PC-3 (cell line): ENCODE measurements around the gene IAPP. TPM values are rescaled to one million over a fixed set of nuclear protein-coding genes. Genes with fewer than 3 reads are reported as not detected.

ENCODE experiments used
- ATAC-seq: fragments of 200-7000 bp; cut with Tn5 transposase; 2 replicates; pipeline ENCODE4 v1.9.1; 2020; ENCODE audit warnings: mild to moderate bottlenecking, moderate library complexity
- BruUV-seq: library from RNA; stranded (reverse); fragments of 400-500 nt; replicated peaks from 2 replicates; lab custom pipeline; 2021; lab: Mats Ljungman, UMichigan
- CTCF ChIA-PET: fragments of 300-600 bp; sonication (Branson Sonifier 250); formaldehyde crosslinking; loops from one replicate; lab custom pipeline; 2022; ENCODE audit warnings: antibody characterized with exemption; lab: Charles Lee
- POLR2A ChIA-PET: fragments of 300-600 bp; sonication (Branson Sonifier 250); formaldehyde crosslinking; loops from one replicate; lab custom pipeline; 2022; ENCODE audit warnings: antibody characterized with exemption; ENCODE audit not compliant: unreplicated experiment; lab: Charles Lee
- DNase-seq: peaks from one replicate; pipeline ENCODE4 v3.0.0-alpha.2; 2015
- H2AFZ ChIP-seq: fragments of 300-600 bp; sonication (generic); 2 replicates; pipeline ENCODE4 v1.6.0; 2016; ENCODE audit warnings: antibody characterized with exemption, low read length
- H3F3A ChIP-seq: fragments of 300-600 bp; sonication (generic); one replicate; pipeline ENCODE4 v1.6.0; 2017; ENCODE audit warnings: antibody characterized with exemption, low read length, control low read depth, mild to moderate bottlenecking; ENCODE audit not compliant: unreplicated experiment
- H3K27ac ChIP-seq: fragments of 300-600 bp; sonication (generic); 2 replicates; pipeline ENCODE4 v1.5.1; 2016; ENCODE audit warnings: mild to moderate bottlenecking, low read length
- H3K27me3 ChIP-seq: fragments of 300-600 bp; sonication (generic); 2 replicates; pipeline ENCODE4 v1.6.1; 2016; ENCODE audit warnings: low read length, mixed read lengths
- H3K36me3 ChIP-seq: fragments of 300-600 bp; sonication (generic); 2 replicates; pipeline ENCODE4 v1.6.1; 2016; ENCODE audit warnings: low read depth, mixed run types, low read length, mixed read lengths
- H3K4me1 ChIP-seq: fragments of 300-600 bp; sonication (generic); 2 replicates; pipeline ENCODE4 v1.5.1; 2016; ENCODE audit warnings: low read length; ENCODE audit not compliant: insufficient read depth
- H3K4me2 ChIP-seq: fragments of 300-600 bp; sonication (generic); 2 replicates; pipeline ENCODE4 v1.6.0; 2016; ENCODE audit warnings: low read length
- H3K4me3 ChIP-seq: fragments of 300-600 bp; sonication (generic); 2 replicates; pipeline ENCODE4 v1.5.1; 2016; ENCODE audit warnings: mild to moderate bottlenecking, low read length, mixed read lengths
- H3K79me2 ChIP-seq: fragments of 300-600 bp; sonication (generic); 2 replicates; pipeline ENCODE4 v1.6.1; 2017; ENCODE audit warnings: low read length, mixed read lengths
- H3K9ac ChIP-seq: fragments of 300-600 bp; sonication (generic); 2 replicates; pipeline ENCODE4 v1.6.0; 2016; ENCODE audit warnings: mild to moderate bottlenecking, low read length
- H3K9me2 ChIP-seq: fragments of 300-600 bp; sonication (generic); replicated peaks from 2 replicates; pipeline ENCODE4 v1.6.1; 2016; ENCODE audit warnings: mixed run types, low read length, mixed read lengths
- H3K9me3 ChIP-seq: fragments of 300-600 bp; sonication (generic); 2 replicates; pipeline ENCODE4 v1.6.1; 2016; ENCODE audit warnings: low read length, mixed read lengths
- H4K20me1 ChIP-seq: fragments of 300-600 bp; sonication (generic); 2 replicates; pipeline ENCODE4 v1.6.1; 2016; ENCODE audit warnings: low read length, mixed read lengths
- CTCF ChIP-seq: fragments of 300-600 bp; sonication (generic); conservative IDR thresholded peaks from 2 replicates; pipeline ENCODE4 v1.5.1; 2017; ENCODE audit warnings: antibody characterized with exemption, low read depth, mild to moderate bottlenecking, low read length
- EZH2 ChIP-seq: fragments of 300-600 bp; sonication (generic); IDR thresholded peaks from one replicate; pipeline ENCODE4 v1.6.1; 2017; ENCODE audit warnings: antibody characterized with exemption, mild to moderate bottlenecking, low read length; ENCODE audit not compliant: unreplicated experiment
- EZH2phosphoT487 ChIP-seq: fragments of 300-600 bp; sonication (generic); IDR thresholded peaks from 2 replicates; pipeline ENCODE4 v1.6.1; 2018; ENCODE audit warnings: mild to moderate bottlenecking, antibody characterized with exemption, low read length, borderline replicate concordance
- intact Hi-C: fragments of 100-400 bp; cut with micrococcal nuclease; formaldehyde crosslinking; loops from 2 replicates; pipeline ENCODE4 v1.9.0; 2023
- total RNA-seq: library from RNA; depleted of rRNA; stranded (reverse); fragments of >200 nt; gene quantifications from 2 replicates; pipeline ENCODE4 v1.2.3, GENCODE V29; 2014

IAPP gene
- total RNA-seq, 1 experiment from 2014 or later = not detected

DNA sequence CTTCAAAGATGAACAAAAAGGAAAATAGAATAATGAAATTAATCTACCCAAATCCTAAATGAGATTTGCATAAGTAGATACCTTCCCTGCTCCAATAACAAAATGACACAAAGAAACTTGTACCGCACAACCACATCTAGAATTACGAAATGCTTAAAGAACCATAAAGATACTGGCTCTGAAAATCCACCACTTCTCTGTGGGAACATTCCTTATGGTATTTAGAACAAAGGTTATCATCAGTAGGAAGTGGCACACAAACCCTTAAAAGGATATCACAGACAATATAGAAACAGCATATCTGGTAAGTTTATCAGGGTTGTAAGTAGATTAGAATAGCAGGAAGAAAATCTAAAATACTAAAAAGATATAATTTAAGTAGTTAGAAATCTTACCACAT is 11.6 kb downstream of the IAPP start:
- Histone ChIP-seq H3K27ac (no peak overlapping the region), H3K27me3 (no peaks in the 10 kb centered on the region), H3F3A (no peaks in the 10 kb centered on the region), H3K9me3 (no peaks in the 10 kb centered on the region), H3K79me2 (no peaks in the 10 kb centered on the region), H2AFZ (no peak overlapping the region), H3K9me2 (no peaks in the 10 kb centered on the region), H3K4me1 (no peaks in the 10 kb centered on the region), H3K36me3 (no peaks in the 10 kb centered on the region), H4K20me1 (no peaks in the 10 kb centered on the region), H3K4me3 (no peak overlapping the region), H3K4me2 (no peak overlapping the region), H3K9ac (no peak overlapping the region)
- intact Hi-C loops = no loop called here
- ChIA-PET CTCF (no interaction called here), POLR2A (no interaction called here)
- DNase-seq (no peak), ATAC-seq (no peak)
- TF ChIP-seq EZH2phosphoT487 (no peak), CTCF (no peak), EZH2 (no peak)
- BruUV-seq = no TSS peak

DNA sequence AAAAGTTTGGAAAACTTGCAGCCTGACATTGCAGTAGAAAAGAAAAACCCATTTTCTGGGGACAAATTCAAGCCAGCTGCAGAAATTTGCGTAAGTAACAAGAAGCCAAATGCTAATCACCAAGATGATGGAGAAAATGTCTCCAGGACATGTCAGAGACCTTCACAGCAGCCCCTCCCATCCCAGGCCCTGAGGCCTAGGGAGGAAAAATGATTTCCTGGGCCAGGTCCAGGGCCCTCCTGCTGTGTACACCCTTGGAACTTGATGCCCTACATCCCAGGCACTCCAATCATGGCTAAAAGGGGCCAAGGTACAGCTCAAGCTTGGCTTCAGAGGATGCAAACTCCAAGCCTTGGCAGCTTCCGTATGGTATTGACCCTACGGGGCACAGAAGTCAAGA is 14.5 kb downstream of the IAPP start:
- ChIA-PET POLR2A (no interaction called here), CTCF (no interaction called here)
- no peaks in the 10 kb centered on the region for H3K9me3 ChIP-seq

More for the DNA sequence above, 14.5 kb downstream of the IAPP start:
- Histone ChIP-seq H3K4me1 (no peaks in the 10 kb centered on the region), H2AFZ (no peak overlapping the region), H3F3A (no peaks in the 10 kb centered on the region), H3K9ac (no peak overlapping the region), H3K9me2 (no peaks in the 10 kb centered on the region), H3K36me3 (no peaks in the 10 kb centered on the region), H3K4me3 (no peak overlapping the region), H3K27ac (no peak overlapping the region), H3K4me2 (no peak overlapping the region), H3K27me3 (peaks cover 2% of the 10 kb centered on the region; the same call in 1 of the 2 replicates), H4K20me1 (no peaks in the 10 kb centered on the region), H3K79me2 (no peaks in the 10 kb centered on the region)
- DNase-seq = no peak
- intact Hi-C loops = no loop called here
- no peak for ATAC-seq
- BruUV-seq = no TSS peak
- TF ChIP-seq EZH2phosphoT487 = no peak
- no peak for TF ChIP-seq CTCF
- no peak for TF ChIP-seq EZH2
